ENCODE data around the gene P2RY8.

GRCh38 chrX:1546691-1547251, 9.8 kb upstream of the P2RY8 start:
- TF ChIP-seq CTCF (IDR thresholded peaks at IDR 0.05; ENCODE audit: low read depth, low read length, poor library complexity, severe bottlenecking) (no peak), EZH2phosphoT487 (IDR thresholded peaks at IDR 0.05; ENCODE audit: borderline replicate concordance, low read length) (no peak)

Measured in DOHH2 (cell line).